ENCODE measurements around the gene BTNL2.

GRCh38 chr6:32413427-32414047 lies 6.6 kb upstream of the BTNL2 start:
- peak; percentile 89 to 95 (median 94) for TF ChIP-seq CTCF (IDR thresholded peaks at IDR 0.05 in 2 of 3, conservative IDR thresholded peaks at IDR 0.05 in 1 of 3; ENCODE audit: insufficient read depth in 2 of 3, low read depth in 1 of 3, low read length in 3 of 3)
- no peak for TF ChIP-seq NFE2 (IDR thresholded peaks at IDR 0.05; ENCODE audit: low read depth)
- TF ChIP-seq SMAD2 (IDR thresholded peaks at IDR 0.05; ENCODE audit: low read depth, low read length): no peak
- no peak for TF ChIP-seq MEF2D (tag; conservative IDR thresholded peaks at IDR 0.05; ENCODE audit: low read depth)
- no peak for TF ChIP-seq GMEB1 (CRISPR knock-in tag; IDR thresholded peaks at IDR 0.05)
- no peak for TF ChIP-seq FOXK2 (conservative IDR thresholded peaks at IDR 0.05 in 1 of 2, IDR thresholded peaks at IDR 0.05 in 1 of 2; ENCODE audit: low read depth in 2 of 2)
- no peak for TF ChIP-seq CEBPG (CRISPR knock-in tag; IDR thresholded peaks at IDR 0.05)
- TF ChIP-seq CEBPG (tag; conservative IDR thresholded peaks at IDR 0.05 in 1 of 2, IDR thresholded peaks at IDR 0.05 in 1 of 2): no peak
- no peak for TF ChIP-seq POLR2A (conservative IDR thresholded peaks at IDR 0.05)
